22Rv1 (cell line): Measurements from ENCODE around the gene HS6ST3.
A peak's percentile ranks its signal among the peaks of the same experiment; 100 is the strongest.

Experiments used
- ZFX ChIP-seq: fragments of 450-650 bp; IDR thresholded peaks from 2 replicates; pipeline ENCODE4 v1.6.1; 2017; ENCODE audit warnings: antibody characterized with exemption, borderline replicate concordance
- TF ChIP-seq, protein P1 (sequence below): fragments of 450-650 bp; IDR thresholded peaks from 2 replicates; pipeline ENCODE4 v1.5.1; 2017; ENCODE audit warnings: mild to moderate bottlenecking

DNA sequence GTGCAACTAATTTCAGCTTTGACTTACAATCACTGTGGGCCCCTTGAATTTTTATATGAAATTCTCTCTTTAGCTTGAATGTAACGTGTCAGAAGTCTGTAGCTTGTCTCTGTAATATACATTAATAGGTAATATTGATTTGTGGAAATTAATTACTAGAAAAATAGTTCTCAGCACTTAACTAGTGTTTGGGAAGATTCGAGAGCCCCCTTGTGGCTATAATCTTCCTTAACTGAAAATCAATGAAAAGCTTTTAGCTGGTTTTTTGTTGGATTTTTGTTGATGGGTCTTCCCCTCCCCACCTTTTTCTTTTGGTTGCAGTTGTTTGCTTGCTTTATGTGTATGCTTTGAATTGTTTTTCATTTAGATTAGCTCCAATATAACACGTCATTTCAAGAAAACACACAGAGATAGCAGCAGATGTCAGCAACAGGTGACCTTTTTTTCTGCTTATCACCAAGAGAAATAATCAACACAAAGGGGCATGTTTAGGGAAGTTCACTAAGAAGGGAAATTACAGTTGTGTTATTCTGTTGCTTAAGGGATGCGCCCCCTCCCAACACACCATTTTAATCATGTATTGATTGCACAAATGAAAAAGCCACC is 727.5 kb downstream of the HS6ST3 start:
- TF ChIP-seq, protein P1, sequence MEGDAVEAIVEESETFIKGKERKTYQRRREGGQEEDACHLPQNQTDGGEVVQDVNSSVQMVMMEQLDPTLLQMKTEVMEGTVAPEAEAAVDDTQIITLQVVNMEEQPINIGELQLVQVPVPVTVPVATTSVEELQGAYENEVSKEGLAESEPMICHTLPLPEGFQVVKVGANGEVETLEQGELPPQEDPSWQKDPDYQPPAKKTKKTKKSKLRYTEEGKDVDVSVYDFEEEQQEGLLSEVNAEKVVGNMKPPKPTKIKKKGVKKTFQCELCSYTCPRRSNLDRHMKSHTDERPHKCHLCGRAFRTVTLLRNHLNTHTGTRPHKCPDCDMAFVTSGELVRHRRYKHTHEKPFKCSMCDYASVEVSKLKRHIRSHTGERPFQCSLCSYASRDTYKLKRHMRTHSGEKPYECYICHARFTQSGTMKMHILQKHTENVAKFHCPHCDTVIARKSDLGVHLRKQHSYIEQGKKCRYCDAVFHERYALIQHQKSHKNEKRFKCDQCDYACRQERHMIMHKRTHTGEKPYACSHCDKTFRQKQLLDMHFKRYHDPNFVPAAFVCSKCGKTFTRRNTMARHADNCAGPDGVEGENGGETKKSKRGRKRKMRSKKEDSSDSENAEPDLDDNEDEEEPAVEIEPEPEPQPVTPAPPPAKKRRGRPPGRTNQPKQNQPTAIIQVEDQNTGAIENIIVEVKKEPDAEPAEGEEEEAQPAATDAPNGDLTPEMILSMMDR = peak; percentile 76
- TF ChIP-seq ZFX = no peak
